GM19452 (cell line): Measurements from ENCODE around the gene RHBDD3.
A peak's percentile ranks its signal among the peaks of the same experiment; 100 is the strongest.

Experiments used
- ATAC-seq: cut with Tn5 transposase; IDR thresholded peaks from one replicate; pipeline ENCODE4 v1.9.1; 2021; ENCODE audit not compliant: unreplicated experiment

The RHBDD3 gene

GRCh38 chr22:29267858-29268510, at the start of gene RHBDD3, which contains the start of gene EWSR1:
RHBDD3 (minus strand) TSS chr22:29267981; CDS start chr22:29265626, 2,355 bp downstream.
EWSR1 (plus strand) TSS chr22:29268268; CDS start chr22:29268337, 69 bp downstream.
- ATAC-seq = peak; percentile 78

GRCh38 chr22:29316141-29316828, 48.5 kb upstream of the RHBDD3 start:
- no peak for ATAC-seq

GRCh38 chr22:29315286-29316140, 47.7 kb upstream of the RHBDD3 start, which contains the start of gene RASL10A:
RASL10A (minus strand) TSS chr22:29315697; CDS start chr22:29315246, 451 bp downstream.
- ATAC-seq = no peak

- no peak for ATAC-seq
Observed at GRCh38 chr22:29314537-29315285, 46.9 kb upstream of the RHBDD3 start.

- no peak for ATAC-seq
Observed at GRCh38 chr22:29313576-29314466, 46.0 kb upstream of the RHBDD3 start.

- ATAC-seq = no peak
Observed at GRCh38 chr22:29313126-29313575, 45.4 kb upstream of the RHBDD3 start.

- ATAC-seq = no peak
Observed at GRCh38 chr22:29312218-29313125, 44.7 kb upstream of the RHBDD3 start.

- ATAC-seq = no peak
Observed at GRCh38 chr22:29311464-29312217, 43.9 kb upstream of the RHBDD3 start.

GRCh38 chr22:29310863-29311339, 43.1 kb upstream of the RHBDD3 start:
- no peak for ATAC-seq

GRCh38 chr22:29310065-29310862, 42.5 kb upstream of the RHBDD3 start:
- ATAC-seq = no peak

GRCh38 chr22:29309332-29310064, 41.7 kb upstream of the RHBDD3 start:
- ATAC-seq = no peak

GRCh38 chr22:29308791-29309262, 41.0 kb upstream of the RHBDD3 start:
- no peak for ATAC-seq

GRCh38 chr22:29308148-29308790, 40.5 kb upstream of the RHBDD3 start:
- ATAC-seq = no peak

GRCh38 chr22:29307596-29308147, 39.9 kb upstream of the RHBDD3 start:
- no peak for ATAC-seq

GRCh38 chr22:29306835-29307595, 39.2 kb upstream of the RHBDD3 start:
- ATAC-seq = no peak
